Activated naive CD4-positive, alpha-beta T cell (primary cell): ENCODE data around the gene RGPD5.
"Not testable (repeated sequence)": the region's sequence is repeated elsewhere in the genome, so short reads cannot be mapped to it uniquely, and the experiment has no call there.

Experiments used
- DNase-seq, 4 experiments: peaks; one replicate each; lab custom pipeline; 2025; lab: John Stamatoyannopoulos, UW

The RGPD5 gene

DNA sequence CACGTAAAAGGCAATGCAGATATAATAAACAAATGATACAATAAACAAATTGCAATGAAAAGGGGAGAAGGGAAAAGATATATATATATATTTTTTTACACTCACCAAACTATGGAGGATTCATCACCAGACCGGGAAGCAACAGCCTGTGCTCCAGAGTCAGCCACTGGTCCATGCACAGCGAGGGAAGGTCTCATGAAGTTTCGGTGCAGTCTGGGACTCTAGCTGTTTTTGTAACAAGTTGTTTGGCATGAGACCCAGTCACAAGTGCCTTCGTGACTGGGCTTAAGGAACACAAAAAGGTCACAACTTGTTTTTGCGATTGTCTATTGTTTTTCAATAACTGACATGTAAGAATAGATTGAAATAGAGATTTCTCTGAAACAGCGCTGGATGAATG, 99.6 kb downstream of the RGPD5 start:
- DNase-seq, result not testable (repeated sequence)

DNA sequence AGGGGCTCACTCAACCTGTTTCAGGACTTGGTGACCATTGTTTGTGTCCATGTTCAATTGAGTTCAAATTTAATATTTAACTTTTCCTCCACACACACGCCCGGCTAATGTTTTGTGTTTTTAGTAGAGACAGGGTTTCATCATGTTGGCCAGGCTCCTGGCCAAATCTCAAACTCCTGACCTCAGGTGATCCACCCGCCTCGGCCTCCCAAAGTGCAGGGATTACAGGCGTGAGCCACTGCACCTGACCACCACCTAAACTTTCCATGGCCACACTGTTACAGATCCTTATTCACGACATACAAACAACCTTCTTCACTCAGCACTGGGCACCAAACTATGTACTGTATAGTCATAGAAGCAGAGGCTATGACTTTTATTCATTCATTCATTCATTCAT, 100.0 kb downstream of the RGPD5 start:
- DNase-seq, result not testable (repeated sequence)

DNA sequence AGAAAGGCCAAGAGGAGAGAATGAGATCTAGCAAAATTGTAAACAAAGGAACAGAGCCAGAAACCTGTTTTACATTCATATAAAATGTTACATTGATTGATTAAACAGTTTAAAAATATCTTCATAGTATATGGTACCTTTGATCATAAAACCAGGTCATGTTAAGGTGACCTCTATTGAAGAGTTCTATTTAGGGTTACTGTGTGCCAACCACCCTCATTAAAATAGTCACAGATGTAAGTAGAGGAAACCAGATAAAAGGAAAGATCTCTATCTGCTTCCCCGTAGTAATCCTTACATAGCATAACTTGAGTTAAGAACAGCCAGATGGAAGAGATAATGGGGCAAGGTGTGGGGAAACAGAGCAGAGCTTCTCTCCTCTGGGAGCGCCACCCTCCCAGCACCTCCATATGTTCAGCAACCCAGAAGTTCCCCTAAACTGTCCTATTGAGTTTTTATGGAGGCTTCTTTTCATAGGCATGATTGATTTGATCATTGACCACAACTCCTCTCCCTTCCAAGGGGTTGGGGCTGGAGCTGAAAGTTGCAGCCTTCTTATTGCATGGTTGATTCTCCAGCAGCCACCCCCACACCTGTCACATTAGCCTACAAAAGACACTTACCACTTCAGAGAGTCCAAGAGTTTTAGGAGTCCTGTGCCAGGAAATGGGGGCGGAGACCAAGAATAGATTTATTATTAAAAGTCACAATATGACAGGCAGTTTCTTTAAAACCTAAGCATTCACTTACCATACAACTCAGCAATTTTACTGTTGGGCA, 101.2 kb downstream of the RGPD5 start:
- not testable (repeated sequence) for DNase-seq

DNA sequence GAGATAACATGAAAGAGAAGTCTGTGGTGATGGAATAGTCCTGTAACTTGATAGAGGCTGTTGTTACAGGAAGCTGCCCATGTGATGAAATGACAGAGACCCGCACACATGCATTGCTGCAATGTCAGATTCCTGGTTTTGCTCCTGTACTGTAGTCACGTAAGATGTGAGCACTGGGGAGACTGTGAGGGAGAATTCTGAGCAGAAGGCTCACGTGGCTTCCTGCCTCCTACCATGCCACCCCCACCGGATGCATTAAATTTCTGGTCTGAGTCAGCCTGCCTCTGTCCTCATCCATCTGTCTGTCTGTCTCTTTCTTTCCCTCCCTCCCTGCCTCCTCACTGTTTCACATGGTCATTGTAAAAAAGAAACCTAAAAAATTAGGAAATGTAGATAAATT, 102.1 kb downstream of the RGPD5 start:
- not testable (repeated sequence) for DNase-seq

DNA sequence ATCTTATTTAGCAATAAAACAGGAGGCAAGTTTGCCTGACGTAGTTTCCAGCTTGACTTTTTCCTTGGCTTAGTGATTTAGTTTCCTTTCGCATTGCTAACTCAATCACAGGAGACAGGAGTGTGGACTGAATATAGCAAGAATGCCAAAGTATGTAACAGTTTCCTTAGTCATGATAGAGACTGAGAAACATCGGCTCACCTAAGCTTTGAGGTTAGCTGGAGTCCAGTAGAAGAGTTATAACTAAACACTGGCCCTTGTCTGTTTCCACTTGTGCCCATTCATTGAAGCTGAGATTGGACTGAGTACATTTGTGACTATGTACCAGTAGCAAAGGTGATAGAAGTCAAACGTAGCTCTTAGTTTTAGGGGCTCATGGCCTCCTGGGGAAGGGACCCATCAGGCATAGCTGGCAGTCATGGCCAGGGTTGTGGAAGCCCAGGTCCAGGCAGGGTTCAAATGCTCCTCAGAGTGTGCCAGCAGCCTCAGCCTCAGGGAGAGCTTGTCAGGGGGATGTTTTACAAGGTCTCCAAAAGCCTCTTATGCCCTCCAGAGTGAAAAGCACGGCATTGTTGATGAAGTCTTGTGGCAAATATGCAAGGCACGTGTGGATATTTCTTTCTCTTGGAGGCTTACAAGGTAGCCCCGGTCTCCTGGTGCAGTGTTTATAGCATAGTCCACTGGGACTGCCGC, 103.8 kb downstream of the RGPD5 start:
- DNase-seq, result not testable (repeated sequence)

DNA sequence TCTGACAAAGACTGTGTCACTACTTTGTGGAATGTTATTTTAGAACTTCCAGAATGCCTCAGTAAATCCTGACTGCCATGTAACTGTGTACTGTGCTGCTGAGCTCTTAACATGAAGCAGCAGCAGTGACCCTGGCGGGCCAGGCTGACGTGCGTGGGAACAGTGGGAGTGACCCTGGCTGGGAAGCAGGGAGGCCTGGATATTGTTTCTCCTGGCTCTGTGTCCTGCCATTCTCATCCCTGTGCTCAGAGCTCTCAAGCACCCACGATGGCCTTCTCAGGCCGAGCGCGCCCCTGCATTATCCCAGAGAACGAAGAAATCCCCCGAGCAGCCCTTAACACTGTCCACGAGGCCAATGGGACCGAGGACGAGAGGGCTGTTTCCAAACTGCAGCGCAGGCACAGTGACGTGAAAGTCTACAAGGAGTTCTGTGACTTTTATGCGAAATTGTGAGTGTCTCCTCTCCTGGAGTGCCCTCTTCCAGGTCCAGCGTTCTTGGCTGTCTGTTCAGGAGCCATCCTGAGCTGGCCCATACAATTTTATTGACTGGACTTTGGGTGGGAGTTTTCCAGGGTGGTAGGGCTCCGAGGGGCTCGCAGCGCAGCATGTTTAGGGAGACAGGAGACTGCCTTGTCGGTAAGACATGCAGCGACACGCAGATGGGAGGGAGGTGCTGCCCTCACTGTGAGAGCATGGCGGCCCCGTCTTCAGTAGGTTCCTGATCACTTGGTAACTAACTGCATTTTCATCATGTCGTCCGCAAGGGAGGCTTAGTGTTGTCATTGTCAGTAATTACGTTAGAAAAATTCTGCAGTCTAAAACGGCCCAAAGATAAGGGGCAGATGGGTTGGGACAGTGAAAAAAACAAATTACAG, 104.6 kb downstream of the RGPD5 start, which contains the start of gene LIMS3:
Gene LIMS3, plus strand, starts transcription at position 227 of the 875 bp plus-strand sequence. Its CDS starts 41 bp downstream, at position 268.
- not testable (repeated sequence) for DNase-seq

DNA sequence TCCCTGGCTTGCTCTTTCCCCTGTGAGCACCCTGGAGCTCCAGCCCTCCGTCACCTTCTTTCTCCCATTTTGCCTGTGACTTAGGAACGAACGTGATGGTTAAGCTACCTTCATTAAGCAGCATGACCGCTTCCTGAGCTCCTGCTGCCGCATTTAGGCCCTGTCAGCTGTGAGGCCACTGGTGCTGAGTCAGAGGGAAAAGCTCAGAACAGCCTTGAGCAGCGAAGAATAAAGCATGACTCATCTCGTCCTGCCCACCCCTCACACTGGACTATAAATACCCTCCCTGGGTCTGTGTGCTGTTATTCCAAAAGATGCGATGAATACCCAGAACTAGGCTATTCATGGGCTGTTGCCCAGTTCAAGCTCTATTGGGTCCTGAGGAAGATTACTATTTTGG, 111.7 kb downstream of the RGPD5 start:
- not testable (repeated sequence) for DNase-seq
